Measurements from ENCODE around the gene ICAM3. TPM values are rescaled to one million over a fixed set of nuclear protein-coding genes. Genes with fewer than 3 reads are reported as not detected.

The ICAM3 gene
- total RNA-seq, 1 experiment from 2014 or later, result 8.3 TPM

GRCh38 chr19:10332965-10333757, 6.3 kb downstream of the ICAM3 start, which contains the start of gene RAVER1:
Gene RAVER1 (minus strand): TSS chr19:10333529. CDS start chr19:10333507, 22 bp downstream.
- POLR2A ChIA-PET, result interaction anchor here (0.8 to 2.5 kb wide), 5 partner anchors 11 to 73 kb away, joined by 4 to 26 read pairs (median 6); partner anchors contain the start of genes ICAM5 and TYK2
- Histone ChIP-seq H3K27ac (ENCODE audit: low read depth, low read length) (peak within 1 kb of the TSS; percentile 90), H4K20me1 (ENCODE audit: insufficient read depth) (no peaks in the 10 kb centered on the region), H3K36me3 (ENCODE audit: control insufficient read depth in 1 of 2, insufficient read depth in 2 of 2, low read length in 2 of 2) (peaks cover 15 to 27% of the 10 kb centered on the region in 2 experiments), H3K9me3 (ENCODE audit: control insufficient read depth in 1 of 2, insufficient read depth in 1 of 2, low read depth in 1 of 2, low read length in 2 of 2) (no peaks in the 10 kb centered on the region), H3K9ac (ENCODE audit: low read length) (peak within 1 kb of the TSS; percentile 75), H3K4me1 (ENCODE audit: control insufficient read depth in 1 of 2, insufficient read depth in 2 of 2, low read length in 2 of 2) (peaks cover 6 to 28% of the 10 kb centered on the region in 2 experiments; a peak in 3 of 4 replicates), H3K79me2 (ENCODE audit: insufficient read depth, low read length) (peaks cover 53% of the 10 kb centered on the region), H2AFZ (ENCODE audit: low read depth, low read length, poor library complexity, severe bottlenecking) (peak within 1 kb of the TSS; percentile 58), H3K4me2 (ENCODE audit: low read length) (peak within 1 kb of the TSS; percentile 100), H3K4me3 (replicated peaks in 1 of 2; ENCODE audit: low read depth in 1 of 2, low read length in 2 of 2) (peak within 1 kb of the TSS; percentile 77 to 93), H3K27me3 (ENCODE audit: insufficient read depth, low read length) (no peaks in the 10 kb centered on the region), H3K9me2 (ENCODE audit: insufficient read depth) (no peaks in the 10 kb centered on the region)
- TF ChIP-seq RAD21 (IDR thresholded peaks at IDR 0.05; ENCODE audit: low read depth), result no peak
- TF ChIP-seq ZFX (IDR thresholded peaks at IDR 0.05), result peak; percentile 28; the same call in 1 of the 2 replicates
- TF ChIP-seq, protein P1, sequence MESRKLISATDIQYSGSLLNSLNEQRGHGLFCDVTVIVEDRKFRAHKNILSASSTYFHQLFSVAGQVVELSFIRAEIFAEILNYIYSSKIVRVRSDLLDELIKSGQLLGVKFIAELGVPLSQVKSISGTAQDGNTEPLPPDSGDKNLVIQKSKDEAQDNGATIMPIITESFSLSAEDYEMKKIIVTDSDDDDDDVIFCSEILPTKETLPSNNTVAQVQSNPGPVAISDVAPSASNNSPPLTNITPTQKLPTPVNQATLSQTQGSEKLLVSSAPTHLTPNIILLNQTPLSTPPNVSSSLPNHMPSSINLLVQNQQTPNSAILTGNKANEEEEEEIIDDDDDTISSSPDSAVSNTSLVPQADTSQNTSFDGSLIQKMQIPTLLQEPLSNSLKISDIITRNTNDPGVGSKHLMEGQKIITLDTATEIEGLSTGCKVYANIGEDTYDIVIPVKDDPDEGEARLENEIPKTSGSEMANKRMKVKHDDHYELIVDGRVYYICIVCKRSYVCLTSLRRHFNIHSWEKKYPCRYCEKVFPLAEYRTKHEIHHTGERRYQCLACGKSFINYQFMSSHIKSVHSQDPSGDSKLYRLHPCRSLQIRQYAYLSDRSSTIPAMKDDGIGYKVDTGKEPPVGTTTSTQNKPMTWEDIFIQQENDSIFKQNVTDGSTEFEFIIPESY (IDR thresholded peaks at IDR 0.05; ENCODE audit: extremely low read depth, insufficient replicate concordance, low read length), result no peak
- TF ChIP-seq TCF7L2 (IDR thresholded peaks at IDR 0.05; ENCODE audit: borderline replicate concordance, extremely low read depth, insufficient read depth, insufficient read length), result peak; percentile 95
- TF ChIP-seq YY1 (IDR thresholded peaks at IDR 0.05; ENCODE audit: extremely low read depth, insufficient replicate concordance, low read depth, low read length), result peak; percentile 93
- peak; percentile 82 for TF ChIP-seq POLR2A (IDR thresholded peaks at IDR 0.05; ENCODE audit: borderline replicate concordance, extremely low read depth, insufficient read depth, insufficient read length)
- peak; percentile 84 for TF ChIP-seq POLR2AphosphoS5 (IDR thresholded peaks at IDR 0.05; ENCODE audit: low read depth, low read length)
- TF ChIP-seq SP1 (IDR thresholded peaks at IDR 0.05; ENCODE audit: low read depth), result peak; percentile 77
- peak; percentile 78; the same call in 1 of the 2 replicates for TF ChIP-seq EGR1 (IDR thresholded peaks at IDR 0.05; ENCODE audit: low read depth)
- TF ChIP-seq MAX (IDR thresholded peaks at IDR 0.05), result peak; percentile 88
- TF ChIP-seq SRF (IDR thresholded peaks at IDR 0.05; ENCODE audit: low read depth), result no peak
- peak; percentile 71 for TF ChIP-seq JUND (IDR thresholded peaks at IDR 0.05)
- peak; percentile 80 for TF ChIP-seq SIN3A (IDR thresholded peaks at IDR 0.05; ENCODE audit: low read depth)
- no TSS peak for BruUV-seq (replicated peaks)
- RAD21 ChIA-PET (ENCODE audit: low non-redundant PET in 1 of 2, low total read pairs in 2 of 2, uncharacterized antibody in 2 of 2, unreplicated experiment in 2 of 2), result interaction anchor here (0.9 to 1.0 kb wide), 2 partner anchors 44 to 64 kb away, joined by 3 to 6 read pairs; no protein-coding TSS in a partner anchor
- DNase-seq (ENCODE audit: low read depth, low spot score) (peak; percentile 92), ATAC-seq (peak; percentile 81)
- CTCF ChIA-PET, result interaction anchor here (0.6 to 1.7 kb wide), 5 partner anchors 44 to 233 kb away, joined by 3 to 4 read pairs (median 3); partner anchors contain the start of gene ICAM5
- intact Hi-C loops (cut with micrococcal nuclease), result loop anchor here (2.0 kb wide), 1 partner anchor 44 kb away; the partner anchor contains the start of gene ICAM5
